ENCODE data around the gene CDK5RAP3. TPM values are rescaled to one million over a fixed set of nuclear protein-coding genes. Genes with fewer than 3 reads are reported as not detected.

Gene CDK5RAP3
- total and polyA plus RNA-seq, 2 experiments from 2014 or later = 92.6 to 106 TPM

GRCh38 chr17:47998044-47998443, 27.1 kb downstream of the CDK5RAP3 start:
- Histone ChIP-seq H3K79me2 (replicated peaks; ENCODE audit: insufficient read depth) (no peaks in the 10 kb centered on the region), H2AFZ (no peak overlapping the region), H3K4me1 (ENCODE audit: insufficient read depth) (peaks cover 28% of the 10 kb centered on the region), H3K27ac (ENCODE audit: low read depth) (no peak overlapping the region), H3K9me2 (ENCODE audit: insufficient read depth) (no peaks in the 10 kb centered on the region), H3K36me3 (ENCODE audit: insufficient read depth) (no peaks in the 10 kb centered on the region), H3F3A (replicated peaks; ENCODE audit: low read depth) (peaks cover 9% of the 10 kb centered on the region; the same call in 1 of the 2 replicates), H3K4me2 (no peak overlapping the region), H4K20me1 (replicated peaks; ENCODE audit: insufficient read depth) (no peaks in the 10 kb centered on the region), H3K27me3 (ENCODE audit: insufficient read depth) (no peaks in the 10 kb centered on the region), H3K4me3 (no peak overlapping the region)
- Mint-ChIP-seq H3K27ac (no peak overlapping the region), H3K36me3 (ENCODE audit: low read depth) (no peaks in the 10 kb centered on the region), H3K4me1 (peaks cover 54% of the 10 kb centered on the region), H3K27me3 (ENCODE audit: insufficient read depth, low read depth, poor library complexity) (peaks cover 10% of the 10 kb centered on the region), H3K4me3 (no peak overlapping the region), H3K9me3 (no peaks in the 10 kb centered on the region; the same call in 2 of the 3 replicates)
- DNase-seq (ENCODE audit: low spot score) (no peak), ATAC-seq (no peak)
- TF ChIP-seq STAT1 (IDR thresholded peaks at IDR 0.05; ENCODE audit: unreplicated experiment) = no peak
- TF ChIP-seq ETS1 (IDR thresholded peaks at IDR 0.05) = no peak
- no peak for TF ChIP-seq POLR2AphosphoS5 (IDR thresholded peaks at IDR 0.05; ENCODE audit: low read depth)
- no peak for TF ChIP-seq EZH2phosphoT487 (IDR thresholded peaks at IDR 0.05; ENCODE audit: unreplicated experiment)
- TF ChIP-seq ZNF114 (CRISPR knock-in tag; IDR thresholded peaks at IDR 0.05) = no peak
- TF ChIP-seq ZNF331 (CRISPR knock-in tag; IDR thresholded peaks at IDR 0.05; ENCODE audit: low read depth) = no peak
- TF ChIP-seq JUNB (IDR thresholded peaks at IDR 0.05; ENCODE audit: unreplicated experiment) = no peak
- TF ChIP-seq, protein P1, sequence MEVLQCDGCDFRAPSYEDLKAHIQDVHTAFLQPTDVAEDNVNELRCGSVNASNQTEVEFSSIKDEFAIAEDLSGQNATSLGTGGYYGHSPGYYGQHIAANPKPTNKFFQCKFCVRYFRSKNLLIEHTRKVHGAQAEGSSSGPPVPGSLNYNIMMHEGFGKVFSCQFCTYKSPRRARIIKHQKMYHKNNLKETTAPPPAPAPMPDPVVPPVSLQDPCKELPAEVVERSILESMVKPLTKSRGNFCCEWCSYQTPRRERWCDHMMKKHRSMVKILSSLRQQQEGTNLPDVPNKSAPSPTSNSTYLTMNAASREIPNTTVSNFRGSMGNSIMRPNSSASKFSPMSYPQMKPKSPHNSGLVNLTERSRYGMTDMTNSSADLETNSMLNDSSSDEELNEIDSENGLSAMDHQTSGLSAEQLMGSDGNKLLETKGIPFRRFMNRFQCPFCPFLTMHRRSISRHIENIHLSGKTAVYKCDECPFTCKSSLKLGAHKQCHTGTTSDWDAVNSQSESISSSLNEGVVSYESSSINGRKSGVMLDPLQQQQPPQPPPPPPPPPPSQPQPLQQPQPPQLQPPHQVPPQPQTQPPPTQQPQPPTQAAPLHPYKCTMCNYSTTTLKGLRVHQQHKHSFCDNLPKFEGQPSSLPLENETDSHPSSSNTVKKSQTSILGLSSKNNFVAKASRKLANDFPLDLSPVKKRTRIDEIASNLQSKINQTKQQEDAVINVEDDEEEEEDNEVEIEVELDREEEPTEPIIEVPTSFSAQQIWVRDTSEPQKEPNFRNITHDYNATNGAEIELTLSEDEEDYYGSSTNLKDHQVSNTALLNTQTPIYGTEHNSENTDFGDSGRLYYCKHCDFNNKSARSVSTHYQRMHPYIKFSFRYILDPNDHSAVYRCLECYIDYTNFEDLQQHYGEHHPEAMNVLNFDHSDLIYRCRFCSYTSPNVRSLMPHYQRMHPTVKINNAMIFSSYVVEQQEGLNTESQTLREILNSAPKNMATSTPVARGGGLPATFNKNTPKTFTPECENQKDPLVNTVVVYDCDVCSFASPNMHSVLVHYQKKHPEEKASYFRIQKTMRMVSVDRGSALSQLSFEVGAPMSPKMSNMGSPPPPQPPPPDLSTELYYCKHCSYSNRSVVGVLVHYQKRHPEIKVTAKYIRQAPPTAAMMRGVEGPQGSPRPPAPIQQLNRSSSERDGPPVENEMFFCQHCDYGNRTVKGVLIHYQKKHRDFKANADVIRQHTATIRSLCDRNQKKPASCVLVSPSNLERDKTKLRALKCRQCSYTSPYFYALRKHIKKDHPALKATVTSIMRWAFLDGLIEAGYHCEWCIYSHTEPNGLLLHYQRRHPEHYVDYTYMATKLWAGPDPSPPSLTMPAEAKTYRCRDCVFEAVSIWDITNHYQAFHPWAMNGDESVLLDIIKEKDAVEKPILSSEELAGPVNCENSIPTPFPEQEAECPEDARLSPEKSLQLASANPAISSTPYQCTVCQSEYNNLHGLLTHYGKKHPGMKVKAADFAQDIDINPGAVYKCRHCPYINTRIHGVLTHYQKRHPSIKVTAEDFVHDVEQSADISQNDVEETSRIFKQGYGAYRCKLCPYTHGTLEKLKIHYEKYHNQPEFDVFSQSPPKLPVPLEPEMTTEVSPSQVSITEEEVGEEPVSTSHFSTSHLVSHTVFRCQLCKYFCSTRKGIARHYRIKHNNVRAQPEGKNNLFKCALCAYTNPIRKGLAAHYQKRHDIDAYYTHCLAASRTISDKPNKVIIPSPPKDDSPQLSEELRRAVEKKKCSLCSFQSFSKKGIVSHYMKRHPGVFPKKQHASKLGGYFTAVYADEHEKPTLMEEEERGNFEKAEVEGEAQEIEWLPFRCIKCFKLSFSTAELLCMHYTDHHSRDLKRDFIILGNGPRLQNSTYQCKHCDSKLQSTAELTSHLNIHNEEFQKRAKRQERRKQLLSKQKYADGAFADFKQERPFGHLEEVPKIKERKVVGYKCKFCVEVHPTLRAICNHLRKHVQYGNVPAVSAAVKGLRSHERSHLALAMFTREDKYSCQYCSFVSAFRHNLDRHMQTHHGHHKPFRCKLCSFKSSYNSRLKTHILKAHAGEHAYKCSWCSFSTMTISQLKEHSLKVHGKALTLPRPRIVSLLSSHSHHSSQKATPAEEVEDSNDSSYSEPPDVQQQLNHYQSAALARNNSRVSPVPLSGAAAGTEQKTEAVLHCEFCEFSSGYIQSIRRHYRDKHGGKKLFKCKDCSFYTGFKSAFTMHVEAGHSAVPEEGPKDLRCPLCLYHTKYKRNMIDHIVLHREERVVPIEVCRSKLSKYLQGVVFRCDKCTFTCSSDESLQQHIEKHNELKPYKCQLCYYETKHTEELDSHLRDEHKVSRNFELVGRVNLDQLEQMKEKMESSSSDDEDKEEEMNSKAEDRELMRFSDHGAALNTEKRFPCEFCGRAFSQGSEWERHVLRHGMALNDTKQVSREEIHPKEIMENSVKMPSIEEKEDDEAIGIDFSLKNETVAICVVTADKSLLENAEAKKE (CRISPR knock-in tag; IDR thresholded peaks at IDR 0.05) = no peak
- TF ChIP-seq CREB1 (CRISPR knock-in tag; IDR thresholded peaks at IDR 0.05; ENCODE audit: low read depth) = no peak
- TF ChIP-seq NANOG (IDR thresholded peaks at IDR 0.05; ENCODE audit: borderline replicate concordance) = no peak
- TF ChIP-seq REST (IDR thresholded peaks at IDR 0.05; ENCODE audit: unreplicated experiment) = no peak
- TF ChIP-seq EZH2 (IDR thresholded peaks at IDR 0.05; ENCODE audit: low read depth, unreplicated experiment) = no peak
- TF ChIP-seq, protein P2, sequence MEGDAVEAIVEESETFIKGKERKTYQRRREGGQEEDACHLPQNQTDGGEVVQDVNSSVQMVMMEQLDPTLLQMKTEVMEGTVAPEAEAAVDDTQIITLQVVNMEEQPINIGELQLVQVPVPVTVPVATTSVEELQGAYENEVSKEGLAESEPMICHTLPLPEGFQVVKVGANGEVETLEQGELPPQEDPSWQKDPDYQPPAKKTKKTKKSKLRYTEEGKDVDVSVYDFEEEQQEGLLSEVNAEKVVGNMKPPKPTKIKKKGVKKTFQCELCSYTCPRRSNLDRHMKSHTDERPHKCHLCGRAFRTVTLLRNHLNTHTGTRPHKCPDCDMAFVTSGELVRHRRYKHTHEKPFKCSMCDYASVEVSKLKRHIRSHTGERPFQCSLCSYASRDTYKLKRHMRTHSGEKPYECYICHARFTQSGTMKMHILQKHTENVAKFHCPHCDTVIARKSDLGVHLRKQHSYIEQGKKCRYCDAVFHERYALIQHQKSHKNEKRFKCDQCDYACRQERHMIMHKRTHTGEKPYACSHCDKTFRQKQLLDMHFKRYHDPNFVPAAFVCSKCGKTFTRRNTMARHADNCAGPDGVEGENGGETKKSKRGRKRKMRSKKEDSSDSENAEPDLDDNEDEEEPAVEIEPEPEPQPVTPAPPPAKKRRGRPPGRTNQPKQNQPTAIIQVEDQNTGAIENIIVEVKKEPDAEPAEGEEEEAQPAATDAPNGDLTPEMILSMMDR (conservative IDR thresholded peaks at IDR 0.05; ENCODE audit: low read depth in 2 of 2) = no peak
